Neuronal stem cell (in vitro differentiated cells): ENCODE results near the gene OBSCN.
A peak's percentile ranks its signal among the peaks of the same experiment; 100 is the strongest.

Source experiments
- DNase-seq: peaks from one replicate; pipeline ENCODE4 v3.0.0-alpha.2; 2013; ENCODE audit warnings: low spot score
- H2AFZ ChIP-seq: one replicate; pipeline ENCODE4 v1.6.1; 2013; ENCODE audit warnings: mild to moderate bottlenecking, low read length, inconsistent platforms
- H2AK5ac ChIP-seq: 2 replicates; pipeline ENCODE4 v1.6.1; 2013; ENCODE audit warnings: low read depth, mild to moderate bottlenecking, inconsistent platforms, low read length, moderate library complexity, mixed read lengths
- H2BK120ac ChIP-seq: 2 replicates; pipeline ENCODE4 v1.6.1; 2013; ENCODE audit warnings: low read depth, mild to moderate bottlenecking, inconsistent platforms, low read length, moderate library complexity, mixed read lengths
- H2BK12ac ChIP-seq: one replicate; pipeline ENCODE4 v1.6.1; 2013; ENCODE audit warnings: low read length, inconsistent platforms
- H2BK15ac ChIP-seq: 2 replicates; pipeline ENCODE4 v1.6.1; 2013; ENCODE audit warnings: mild to moderate bottlenecking, low read length, inconsistent platforms, mixed read lengths
- H2BK5ac ChIP-seq: one replicate; pipeline ENCODE4 v1.6.1; 2013; ENCODE audit warnings: inconsistent platforms, mild to moderate bottlenecking, low read length, moderate library complexity
- H3K14ac ChIP-seq: one replicate; pipeline ENCODE4 v1.6.1; 2013; ENCODE audit warnings: low read length, inconsistent platforms
- H3K18ac ChIP-seq: 2 replicates; pipeline ENCODE4 v1.6.1; 2013; ENCODE audit warnings: low read length, inconsistent platforms
- H3K23ac ChIP-seq: 2 replicates; pipeline ENCODE4 v1.6.1; 2013; ENCODE audit warnings: low read depth, mild to moderate bottlenecking, mixed read lengths, low read length, inconsistent platforms; ENCODE audit not compliant: poor library complexity
- H3K27ac ChIP-seq: replicated peaks from 3 replicates; pipeline ENCODE4 v1.5.1; 2013; ENCODE audit warnings: low read length, inconsistent platforms
- H3K27me3 ChIP-seq, 3 experiments: 2 replicates each; pipeline ENCODE4 v1.6.1; 2013; ENCODE audit warnings: low read length in 3 of 3, mild to moderate bottlenecking in 2 of 3, inconsistent platforms in 1 of 3, low read depth in 1 of 3, mixed read lengths in 1 of 3, moderate library complexity in 1 of 3; ENCODE audit not compliant: control insufficient read depth in 3 of 3, insufficient read depth in 3 of 3
- H3K36me3 ChIP-seq, 2 donors: replicated peaks in 1 of 2; 2 replicates each; pipeline ENCODE4 v1.6.1; 2013; ENCODE audit warnings: low read length in 2 of 2; ENCODE audit not compliant: control insufficient read depth in 2 of 2, insufficient read depth in 2 of 2
- H3K4ac ChIP-seq: 2 replicates; pipeline ENCODE4 v1.6.1; 2013; ENCODE audit warnings: inconsistent platforms, mild to moderate bottlenecking, low read length, moderate library complexity
- H3K4me1 ChIP-seq, 2 donors: 1 replicate in 1 of 2; 2 replicates in 1 of 2; pipeline ENCODE4 v1.6.1; 2013; ENCODE audit warnings: low read length in 2 of 2, low read depth in 1 of 2; ENCODE audit not compliant: control insufficient read depth in 2 of 2, insufficient read depth in 1 of 2
- H3K4me2 ChIP-seq: one replicate; pipeline ENCODE4 v1.6.1; 2013; ENCODE audit warnings: mild to moderate bottlenecking, low read length, inconsistent platforms; ENCODE audit not compliant: insufficient read depth, poor library complexity, severe bottlenecking
- H3K4me3 ChIP-seq, 2 donors: 2 replicates each; pipeline ENCODE4 v1.5.1; 2013; ENCODE audit warnings: low read length in 2 of 2, mild to moderate bottlenecking in 2 of 2, inconsistent platforms in 1 of 2, moderate library complexity in 1 of 2
- H3K79me1 ChIP-seq: one replicate; pipeline ENCODE4 v1.6.1; 2013; ENCODE audit warnings: low read depth, mild to moderate bottlenecking, inconsistent platforms, low read length, moderate library complexity
- H3K9ac ChIP-seq: one replicate; pipeline ENCODE4 v1.6.1; 2013; ENCODE audit warnings: mild to moderate bottlenecking, low read depth, low read length, inconsistent platforms; ENCODE audit not compliant: poor library complexity
- H3K9me3 ChIP-seq, 2 donors: replicated peaks in 1 of 2; 2 replicates each; pipeline versions ENCODE3 to v1.6.1; 2013; ENCODE audit warnings: low read length in 2 of 2, mild to moderate bottlenecking in 2 of 2, inconsistent platforms in 1 of 2, low read depth in 1 of 2, mixed read lengths in 1 of 2, moderate library complexity in 1 of 2; ENCODE audit not compliant: control insufficient read depth in 2 of 2, insufficient read depth in 1 of 2
- H4K8ac ChIP-seq: one replicate; pipeline ENCODE4 v1.6.1; 2013; ENCODE audit warnings: low read depth, mild to moderate bottlenecking, inconsistent platforms, low read length, moderate library complexity
- H4K91ac ChIP-seq: one replicate; pipeline ENCODE4 v1.6.1; 2013; ENCODE audit warnings: low read length, low read depth, mild to moderate bottlenecking, inconsistent platforms; ENCODE audit not compliant: poor library complexity
- WGBS, 2 donors: extraction: QIAGEN DNeasy Blood & Tissue Kit; methylation state at CpG; one replicate each; pipeline ENCODE4 v1.1.7; 2013; ENCODE audit warnings: missing lambda C conversion rate in 2 of 2, mixed read lengths in 1 of 2; ENCODE audit not compliant: insufficient read length in 2 of 2, insufficient replicate concordance in 1 of 2; ENCODE audit errors: extremely low coverage in 2 of 2; 5-methylcytosine and 5-hydroxymethylcytosine counted together

The OBSCN gene

GRCh38 chr1:228165372-228166169 is 42.3 kb upstream of the OBSCN start, which contains the start of gene IBA57:
Gene IBA57, plus strand, starts transcription at chr1:228165804. Its CDS starts 13 bp downstream, at chr1:228165817.
- Histone ChIP-seq H3K27ac (peak within 1 kb of the TSS; percentile 99), H3K9ac (peak within 1 kb of the TSS; percentile 97), H3K4me1 (peaks cover 5 to 15% of the 10 kb centered on the region in 2 donors), H3K14ac (no peak within 1 kb of the TSS), H3K79me1 (peaks cover 6% of the 10 kb centered on the region), H2AFZ (peak within 1 kb of the TSS; percentile 98), H3K18ac (peak within 1 kb of the TSS; percentile 100), H3K23ac (peak within 1 kb of the TSS; percentile 98), H2BK12ac (no peak within 1 kb of the TSS), H2AK5ac (peak within 1 kb of the TSS; percentile 73), H3K4me3 (peak within 1 kb of the TSS; percentile 82 to 92), H2BK120ac (no peak within 1 kb of the TSS), H4K91ac (peak within 1 kb of the TSS; percentile 97), H3K4me2 (peak within 1 kb of the TSS; percentile 96), H3K27me3 (no peaks in the 10 kb centered on the region), H3K4ac (peak within 1 kb of the TSS; percentile 77), H2BK15ac (no peak within 1 kb of the TSS), H4K8ac (peak within 1 kb of the TSS; percentile 100), H3K9me3 (no peaks in the 10 kb centered on the region), H2BK5ac (peak within 1 kb of the TSS; percentile 98), H3K36me3 (no peaks in the 10 kb centered on the region)
- DNase-seq = peak; percentile 96
- WGBS, 2 donors = no CpG with 5 or more reads among the region's 93 CpGs

- no peaks in the 10 kb centered on the region for H3K27me3 ChIP-seq
- no CpG with 5 or more reads among the region's 26 CpGs for WGBS, 2 donors
- peak overlapping the region; percentile 29 for H3K27ac ChIP-seq
- peaks cover 5 to 14% of the 10 kb centered on the region in 2 donors for H3K4me1 ChIP-seq
- no peaks in the 10 kb centered on the region for H3K9me3 ChIP-seq
- peak; percentile 48 for DNase-seq
- peak overlapping the region; percentile 88 for H3K18ac ChIP-seq
- H3K79me1 ChIP-seq = peaks cover 6% of the 10 kb centered on the region
- H2AFZ ChIP-seq = peak overlapping the region; percentile 98
- no peak overlapping the region for H4K8ac ChIP-seq
- no peaks in the 10 kb centered on the region for H3K36me3 ChIP-seq
- H2BK5ac ChIP-seq = peak overlapping the region; percentile 67
- peak overlapping the region; percentile 73 for H2AK5ac ChIP-seq
- peak overlapping the region; percentile 85 for H3K9ac ChIP-seq
- peak overlapping the region; percentile 98 for H3K23ac ChIP-seq
- H3K4ac ChIP-seq = peak overlapping the region; percentile 77
- no peak overlapping the region for H2BK15ac ChIP-seq
- no peak overlapping the region for H2BK12ac ChIP-seq
- H3K4me2 ChIP-seq = peak overlapping the region; percentile 96
- no peak overlapping the region for H4K91ac ChIP-seq
- peak overlapping the region; percentile 78 to 82 for H3K4me3 ChIP-seq
- H2BK120ac ChIP-seq = no peak overlapping the region
- no peak overlapping the region for H3K14ac ChIP-seq
Measured at GRCh38 chr1:228166170-228166936, 41.5 kb upstream of the OBSCN start.

- no peak overlapping the region for H3K9ac ChIP-seq
- no peak overlapping the region for H3K14ac ChIP-seq
- no peak for DNase-seq
- no peak overlapping the region for H3K4me2 ChIP-seq
- H3K18ac ChIP-seq = no peak overlapping the region
- no CpG with 5 or more reads among the region's 12 CpGs for WGBS, 2 donors
- no peak overlapping the region for H2BK12ac ChIP-seq
- peaks cover 16% of the 10 kb centered on the region for H3K79me1 ChIP-seq
- no peak overlapping the region for H2AFZ ChIP-seq
- H3K27me3 ChIP-seq = no peaks in the 10 kb centered on the region
- peaks cover 5% of the 10 kb centered on the region in 2 donors for H3K4me1 ChIP-seq
- H4K91ac ChIP-seq = no peak overlapping the region
- H3K4ac ChIP-seq = peak overlapping the region; percentile 26
- H3K23ac ChIP-seq = no peak overlapping the region
- H3K27ac ChIP-seq = no peak overlapping the region
- H2AK5ac ChIP-seq = peak overlapping the region; percentile 42
- H3K36me3 ChIP-seq = no peaks in the 10 kb centered on the region
- no peak overlapping the region for H2BK15ac ChIP-seq
- no peaks in the 10 kb centered on the region for H3K9me3 ChIP-seq
- no peak overlapping the region for H4K8ac ChIP-seq
- no peak overlapping the region for H2BK120ac ChIP-seq
- no peak overlapping the region for H2BK5ac ChIP-seq
- H3K4me3 ChIP-seq = no peak overlapping the region
Measured at GRCh38 chr1:228168563-228169270, 39.1 kb upstream of the OBSCN start.
